HG02610 (cell line): ENCODE data around the gene CLDN16.

Source experiments
- ATAC-seq: cut with Tn5 transposase; IDR thresholded peaks from one replicate; pipeline ENCODE4 v1.9.1; 2021; ENCODE audit warnings: mild to moderate bottlenecking, moderate library complexity; ENCODE audit not compliant: unreplicated experiment

CLDN16 gene

DNA sequence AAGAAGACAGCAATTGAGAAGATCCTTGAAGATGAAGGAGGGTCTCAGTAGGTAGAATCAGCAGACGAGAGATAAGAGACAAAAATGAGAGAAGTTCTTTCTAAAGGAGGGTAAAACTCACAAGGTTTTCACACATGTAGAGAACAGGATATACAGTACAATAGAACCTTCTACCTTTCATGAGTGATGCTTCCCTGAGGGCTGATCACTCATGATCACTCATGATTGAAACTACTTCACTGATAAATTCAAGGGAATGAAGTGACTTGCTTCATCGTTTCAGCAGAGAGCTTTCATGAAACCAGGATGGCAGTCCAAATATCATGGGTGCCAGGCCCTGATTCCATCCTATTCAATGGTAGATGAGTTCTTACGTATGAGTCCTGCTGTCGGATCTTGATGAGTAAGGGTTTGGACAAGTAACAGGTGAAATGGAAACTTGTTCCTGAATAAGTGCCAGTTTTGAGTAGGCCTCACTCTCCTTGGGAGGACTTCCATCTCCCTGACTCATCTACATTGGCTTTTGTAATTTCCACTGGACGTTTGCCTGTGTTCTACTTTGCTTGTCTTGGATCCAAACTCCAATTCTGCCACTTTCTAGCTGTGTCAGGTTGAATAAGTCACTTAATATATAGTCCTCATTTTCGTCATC lies 9.6 kb upstream of the CLDN16 start:
- ATAC-seq, result no peak

DNA sequence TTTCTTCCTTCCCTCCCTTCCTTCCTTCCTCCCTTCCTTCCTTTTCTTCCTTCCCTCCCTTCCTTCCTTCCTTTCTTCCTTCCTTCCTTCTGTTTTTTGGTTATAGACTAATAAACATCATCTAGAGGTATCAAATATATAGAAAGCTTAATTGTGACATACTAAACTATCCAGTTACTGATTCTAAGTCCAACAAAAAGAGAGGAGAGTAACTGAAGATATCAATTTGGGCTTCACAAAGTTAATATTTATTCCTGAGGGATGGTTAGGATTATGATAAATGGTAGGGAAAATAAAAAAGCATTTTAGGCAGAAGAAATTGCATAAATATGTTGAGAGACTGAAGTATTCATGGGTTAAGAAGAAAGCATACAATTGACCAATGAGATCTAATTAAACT lies 7.8 kb upstream of the CLDN16 start:
- no peak for ATAC-seq

DNA sequence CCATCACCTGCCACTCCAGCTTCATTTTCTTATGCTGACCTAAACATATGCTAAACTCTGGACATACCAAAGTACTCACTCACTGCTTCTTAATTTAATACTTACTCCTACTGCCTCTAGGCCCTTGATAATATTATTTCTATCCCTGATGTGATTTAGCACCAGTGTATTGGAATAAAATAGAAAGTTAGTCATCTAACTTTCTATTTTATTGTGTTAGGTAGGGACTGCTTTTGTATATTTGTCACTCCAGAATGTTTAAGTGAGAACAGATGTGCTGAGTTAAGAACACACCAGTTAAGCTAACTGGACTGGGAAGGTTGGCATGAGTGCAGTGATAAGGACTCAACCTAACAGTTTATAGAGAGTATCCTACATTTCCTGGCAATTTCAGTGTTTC lies 6.5 kb upstream of the CLDN16 start:
- no peak for ATAC-seq

DNA sequence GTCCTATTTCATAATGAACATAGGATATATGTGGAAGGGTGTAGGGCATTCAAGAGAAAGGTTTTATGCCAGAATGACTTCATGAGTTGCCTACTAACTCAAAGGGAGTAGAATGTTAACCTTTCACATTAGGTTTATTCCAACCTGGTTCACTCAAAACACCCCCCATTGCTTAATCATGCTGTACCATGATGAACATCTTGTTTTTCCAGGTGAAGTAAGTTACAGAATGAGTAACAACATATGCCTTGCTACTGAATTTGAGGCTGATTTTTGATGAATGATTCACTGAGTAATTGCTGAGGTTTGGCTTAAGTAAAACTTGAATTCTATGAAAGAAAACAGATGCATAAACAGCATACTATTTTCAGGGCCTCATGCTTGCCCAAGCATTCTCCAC lies 5.9 kb upstream of the CLDN16 start:
- ATAC-seq, result no peak

DNA sequence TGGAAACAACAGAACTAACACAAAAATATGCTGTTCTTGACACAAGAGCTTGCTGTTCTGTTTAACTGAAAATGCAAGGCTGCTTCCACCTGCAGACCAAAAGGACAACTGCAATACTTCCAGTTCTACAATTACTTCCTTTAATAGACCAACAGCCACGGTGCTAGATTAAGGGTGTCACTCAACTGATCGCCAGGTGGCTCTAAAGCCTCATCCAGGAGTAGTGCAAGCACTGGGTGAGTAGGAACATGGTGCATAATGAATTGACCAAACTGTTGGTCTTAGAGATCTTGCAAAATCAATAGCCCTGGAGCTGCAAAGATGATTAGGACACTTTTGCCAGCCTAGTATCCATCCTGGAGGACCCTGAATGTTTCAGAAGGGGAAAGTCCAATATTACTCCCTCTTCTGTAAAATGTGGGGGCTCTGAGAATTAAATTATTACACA lies 3.6 kb upstream of the CLDN16 start:
- peak; percentile 62 for ATAC-seq

DNA sequence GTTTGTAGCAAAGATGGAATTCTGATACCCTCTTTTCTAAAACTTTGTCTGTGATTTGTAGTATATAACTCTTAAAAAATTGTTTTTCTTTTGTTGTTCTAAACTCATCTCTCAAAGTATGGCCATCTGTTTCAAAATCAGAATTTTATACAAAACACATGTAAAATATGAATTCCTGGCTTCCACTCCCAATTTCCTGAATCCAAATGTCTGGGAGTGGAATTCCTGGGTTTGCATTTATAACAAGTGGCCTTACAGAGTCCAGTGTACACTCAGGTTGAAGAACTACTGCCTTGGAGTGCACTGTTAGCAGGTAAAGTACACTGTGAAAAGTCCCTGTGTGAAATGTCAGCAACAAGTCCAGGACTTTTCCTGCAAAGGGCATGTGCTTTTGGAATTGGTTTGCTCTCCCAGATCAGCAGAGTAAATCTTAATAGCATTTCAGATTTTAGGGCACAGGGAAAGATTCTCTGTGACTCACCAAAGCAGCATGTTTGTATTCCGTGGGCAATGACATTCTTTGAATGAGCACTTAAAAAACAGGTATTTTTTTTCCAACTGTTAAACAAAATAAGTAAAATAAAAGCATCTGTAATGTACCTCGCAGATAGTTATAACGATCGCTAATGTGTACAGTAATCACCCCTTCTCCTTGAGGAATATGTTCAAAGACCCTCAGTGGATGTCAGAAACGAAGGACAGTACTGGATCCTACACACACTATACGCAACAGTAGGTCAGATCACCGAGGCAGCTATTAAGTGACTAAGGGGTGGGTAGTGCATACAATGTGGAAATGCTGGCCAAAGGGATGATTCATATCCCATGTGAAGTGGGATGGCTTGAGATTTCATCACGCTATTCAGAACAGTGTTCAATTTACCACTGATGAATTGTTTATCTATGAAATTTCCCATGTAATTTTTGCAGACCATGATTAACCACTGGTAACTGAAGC lies 2.0 kb upstream of the CLDN16 start:
- no peak for ATAC-seq

DNA sequence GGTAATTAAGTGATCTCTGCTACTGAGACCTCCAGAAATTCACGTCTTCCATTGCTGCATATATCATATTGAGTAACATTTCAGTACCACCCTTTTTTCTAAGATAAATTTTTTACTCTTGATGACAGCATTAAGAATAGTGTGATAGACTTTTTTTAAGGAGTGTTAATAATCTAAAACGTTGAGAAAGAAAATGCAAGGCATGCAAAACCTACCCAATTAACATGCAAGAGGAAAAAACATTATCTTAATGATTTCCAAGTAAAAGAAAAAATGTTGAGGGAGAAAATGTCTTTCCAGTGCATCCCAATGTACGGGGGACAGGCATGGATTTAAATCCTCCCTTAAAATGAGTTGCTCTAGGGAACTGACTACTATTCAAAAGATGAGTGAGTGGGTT lies 740 bp downstream of the CLDN16 start:
- ATAC-seq, result no peak

DNA sequence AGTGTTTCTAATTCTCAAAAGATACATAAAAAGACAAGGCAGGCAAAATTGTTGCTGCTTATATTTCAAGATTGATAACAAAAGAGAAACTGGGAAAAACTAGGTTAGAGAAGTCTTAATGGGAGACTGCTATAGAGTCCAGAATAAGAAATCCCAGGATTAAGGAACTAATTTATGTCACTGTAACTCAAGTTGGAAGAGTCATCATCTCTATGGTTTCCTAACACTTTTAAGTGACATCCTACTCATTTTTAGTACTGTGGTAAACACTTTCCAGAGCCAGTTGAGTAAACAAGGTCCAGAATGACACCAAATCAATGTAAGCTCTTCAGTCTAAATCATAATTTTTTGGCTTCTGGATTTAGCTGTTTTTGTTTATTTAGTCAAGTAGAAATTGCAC lies 8.0 kb downstream of the CLDN16 start:
- no peak for ATAC-seq

DNA sequence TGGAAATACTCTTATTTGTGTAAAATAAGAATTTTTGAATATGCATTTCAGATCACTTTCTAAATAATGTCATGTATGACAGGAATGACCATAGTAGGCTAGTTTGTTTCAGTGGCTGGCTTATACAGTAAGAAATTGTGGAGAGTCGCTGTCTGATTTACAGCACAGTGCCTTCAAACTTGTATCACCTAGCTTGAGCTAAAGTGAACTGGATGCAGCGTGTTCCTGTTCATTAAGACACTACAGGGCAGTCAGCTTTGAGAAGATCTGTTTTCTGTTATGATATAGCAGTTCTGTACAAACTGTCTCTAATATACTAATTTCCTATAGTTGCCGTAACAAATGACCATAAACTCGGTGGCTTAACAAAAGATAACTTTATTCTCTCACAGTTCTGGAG lies 9.9 kb downstream of the CLDN16 start:
- no peak for ATAC-seq

DNA sequence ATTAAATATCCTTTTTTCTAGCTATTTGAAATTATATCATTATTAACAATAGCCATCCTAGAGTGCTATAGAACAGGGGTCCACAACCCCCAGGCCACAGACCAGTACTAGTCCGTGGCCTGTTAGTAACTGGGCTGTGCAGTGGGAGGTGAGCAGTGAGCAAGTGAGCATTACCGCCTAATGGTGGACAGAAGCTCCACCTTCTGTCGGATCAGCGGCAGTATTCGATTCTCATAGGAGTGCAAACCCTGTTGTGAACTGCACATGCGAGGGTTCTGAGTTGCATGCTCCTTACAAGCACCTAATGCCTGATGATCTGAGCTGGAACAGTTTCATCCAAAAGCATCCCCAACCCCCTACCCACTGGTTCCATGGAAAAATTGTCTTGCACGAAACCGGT lies 11.7 kb downstream of the CLDN16 start:
- no peak for ATAC-seq

DNA sequence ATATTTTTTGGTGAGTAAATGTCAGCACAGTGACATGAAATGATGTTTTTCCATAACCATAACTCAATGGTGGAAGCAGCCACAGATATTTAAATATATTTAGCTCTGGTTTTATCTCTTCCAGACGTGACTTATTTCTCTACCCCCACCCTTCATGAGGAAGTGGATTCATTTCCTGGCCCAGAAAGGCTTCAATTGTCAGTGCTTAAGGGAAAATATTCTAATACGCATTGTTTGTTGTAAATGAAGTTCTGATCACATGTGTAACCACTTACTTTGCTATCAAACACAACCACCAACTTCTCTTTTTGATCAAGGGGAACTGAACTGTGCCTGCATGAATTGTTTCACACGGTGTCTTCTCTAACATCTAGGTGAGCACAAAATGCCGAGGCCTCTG lies 14.0 kb downstream of the CLDN16 start:
- ATAC-seq, result no peak

DNA sequence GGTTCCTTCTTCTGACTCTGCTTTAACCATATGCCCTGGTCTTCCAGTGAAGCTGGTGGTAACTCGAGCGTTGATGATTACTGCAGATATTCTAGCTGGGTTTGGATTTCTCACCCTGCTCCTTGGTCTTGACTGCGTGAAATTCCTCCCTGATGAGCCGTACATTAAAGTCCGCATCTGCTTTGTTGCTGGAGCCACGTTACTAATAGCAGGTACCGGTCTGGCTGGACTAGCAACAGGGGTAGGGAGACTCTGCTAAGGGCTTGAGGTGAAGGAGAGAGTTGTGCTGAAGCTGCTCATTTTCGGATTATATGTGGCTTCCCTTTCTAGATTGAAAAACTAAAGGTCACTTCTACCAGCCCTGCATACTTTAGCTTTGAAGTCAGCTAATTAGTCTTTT lies 16.8 kb downstream of the CLDN16 start:
- ATAC-seq, result no peak

DNA sequence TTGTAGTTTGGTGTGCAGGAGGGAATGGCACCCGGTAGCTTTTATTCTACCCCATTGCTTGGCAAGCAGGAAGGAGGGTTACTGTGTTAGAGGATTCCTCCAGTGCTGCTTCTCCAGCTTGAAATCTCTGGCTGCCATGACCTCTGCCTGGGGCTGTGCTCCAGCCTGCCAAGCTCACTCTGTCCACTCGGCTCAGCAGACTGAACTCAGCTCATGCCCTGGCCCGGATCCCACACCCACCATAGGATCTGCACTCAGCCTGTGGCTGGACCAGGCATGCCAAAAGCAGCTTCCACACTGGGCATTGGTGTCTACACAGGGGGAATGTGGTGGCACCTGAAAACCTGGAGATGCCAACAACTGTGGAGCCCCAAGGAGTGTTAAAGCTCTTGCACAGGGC lies 26.3 kb downstream of the CLDN16 start:
- no peak for ATAC-seq

DNA sequence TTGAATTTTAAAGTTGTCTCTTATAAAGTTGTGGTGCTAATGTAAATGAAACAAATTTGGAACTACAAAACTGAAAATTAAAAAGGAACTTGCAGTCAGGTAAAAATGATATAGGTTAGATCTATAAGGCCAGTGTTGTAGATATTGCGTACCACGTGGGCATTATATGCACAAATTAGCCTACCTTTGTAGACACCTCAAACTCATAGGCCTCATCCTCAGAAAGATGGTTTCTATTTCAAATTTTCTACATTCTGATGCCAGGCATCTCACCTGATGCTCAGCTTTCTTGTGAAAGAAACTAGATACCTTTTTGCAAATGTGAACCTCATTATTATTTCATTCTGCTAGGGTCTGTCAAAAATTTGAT lies 36.1 kb downstream of the CLDN16 start:
- ATAC-seq, result no peak

DNA sequence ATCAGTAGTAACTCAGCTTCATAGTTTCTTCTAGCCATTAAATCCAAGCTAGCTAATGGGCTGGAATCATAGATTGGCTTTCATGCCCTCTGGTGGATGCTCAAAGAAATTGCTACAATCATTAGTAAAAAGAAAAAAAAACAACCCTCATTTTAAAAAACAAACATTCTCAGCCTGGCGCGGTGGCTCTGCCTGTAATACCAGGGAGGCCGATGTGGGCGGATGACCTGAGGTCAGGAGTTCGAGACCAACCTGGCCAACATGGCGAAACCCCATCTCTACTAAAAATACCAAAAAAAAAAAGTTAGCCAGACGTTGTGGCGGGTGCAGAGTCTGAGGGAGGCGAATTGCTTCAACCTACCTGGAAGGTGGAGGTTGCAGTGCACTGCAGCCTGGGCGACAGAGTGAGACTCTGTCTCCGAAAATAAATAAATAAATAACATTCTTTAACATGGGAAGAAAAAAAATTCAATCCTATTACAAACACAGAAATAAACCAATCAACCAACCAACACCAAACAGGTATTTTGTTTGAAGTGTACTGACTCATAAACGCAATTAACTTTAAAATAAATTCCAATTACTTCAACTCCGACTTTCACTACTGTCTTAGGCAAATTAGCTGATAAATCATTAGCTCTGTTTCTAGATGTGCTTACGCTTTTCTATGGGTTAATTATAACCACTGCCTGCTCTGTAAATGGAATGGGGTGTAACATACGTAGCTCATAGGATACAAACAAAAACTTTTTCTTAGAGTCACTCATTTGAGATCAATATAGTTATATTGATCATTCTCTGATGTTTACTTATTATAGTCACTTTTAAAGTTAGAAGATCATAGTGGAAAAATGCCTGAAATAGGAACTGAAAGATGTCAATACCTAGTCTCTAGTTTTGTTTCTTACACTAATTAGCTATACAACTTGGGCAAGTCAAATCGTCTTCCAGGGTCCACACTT lies 36.8 kb downstream of the CLDN16 start:
- ATAC-seq, result peak; percentile 66

DNA sequence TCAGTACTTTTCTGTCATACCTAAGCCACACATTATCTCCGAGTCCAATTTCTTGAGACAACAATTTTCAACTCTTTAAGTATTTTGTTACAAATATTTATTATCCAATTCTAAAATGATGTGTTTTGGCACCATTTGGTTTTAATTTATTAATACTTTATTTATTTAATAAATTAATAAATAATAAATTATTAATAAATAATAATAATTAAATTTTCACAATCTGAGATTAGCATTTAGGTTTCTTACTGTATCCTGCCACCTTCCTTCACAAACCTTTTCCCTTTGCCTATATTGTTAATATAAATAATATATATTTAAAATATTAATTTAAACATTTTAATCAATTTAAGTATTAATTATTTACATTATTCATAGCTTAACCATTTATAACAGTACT lies 37.9 kb downstream of the CLDN16 start:
- no peak for ATAC-seq

DNA sequence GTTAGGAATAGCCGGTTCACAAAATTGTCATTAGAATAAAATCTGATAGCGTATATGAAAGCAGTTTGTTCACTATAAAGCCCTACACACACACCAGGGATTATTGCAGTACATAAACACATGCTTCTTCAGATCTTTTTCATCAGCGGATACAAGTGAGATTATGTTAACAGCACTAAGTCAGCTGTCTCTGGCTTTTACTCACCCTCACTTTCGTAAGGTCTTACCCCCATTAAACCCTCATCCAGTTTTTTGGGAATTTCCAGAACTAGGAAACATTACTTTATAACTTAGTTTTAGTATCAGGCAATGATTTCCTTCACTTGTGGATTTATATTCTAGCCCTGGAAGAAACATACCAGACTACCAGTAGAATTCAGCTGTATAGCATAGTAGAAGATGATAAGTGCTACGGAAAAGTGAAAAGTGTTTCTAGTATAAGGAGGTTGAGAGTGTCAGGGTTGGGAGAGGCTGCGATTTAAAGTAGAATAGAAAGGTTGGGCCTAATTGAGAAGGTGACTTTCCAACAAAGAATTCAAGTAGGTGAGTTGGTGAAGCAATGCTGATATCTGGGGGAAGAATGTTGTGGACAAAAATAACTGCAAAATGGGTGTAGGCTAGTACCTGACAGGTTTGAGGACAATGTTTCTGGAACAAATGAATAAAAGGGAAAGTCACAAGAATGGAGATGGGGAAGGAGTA lies 39.0 kb downstream of the CLDN16 start:
- no peak for ATAC-seq

DNA sequence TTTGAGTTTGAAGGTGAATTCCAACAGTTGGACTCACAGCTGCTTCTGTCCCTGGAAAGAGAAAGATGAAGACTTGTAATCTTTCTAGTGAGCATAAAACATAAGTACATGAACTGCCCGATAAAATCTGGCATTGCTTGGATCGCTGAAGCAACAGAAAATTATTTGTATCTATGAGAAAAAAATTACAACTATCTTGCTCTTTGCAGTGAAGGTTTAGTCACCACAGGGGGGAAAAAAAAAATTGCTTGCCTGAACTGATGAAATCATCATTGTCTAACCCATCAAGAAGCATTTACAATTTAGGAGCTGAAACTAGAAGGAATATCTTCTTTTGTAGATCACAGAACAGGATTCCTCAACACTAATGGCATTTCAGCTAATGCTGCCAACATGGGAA lies 41.7 kb downstream of the CLDN16 start:
- ATAC-seq, result no peak

DNA sequence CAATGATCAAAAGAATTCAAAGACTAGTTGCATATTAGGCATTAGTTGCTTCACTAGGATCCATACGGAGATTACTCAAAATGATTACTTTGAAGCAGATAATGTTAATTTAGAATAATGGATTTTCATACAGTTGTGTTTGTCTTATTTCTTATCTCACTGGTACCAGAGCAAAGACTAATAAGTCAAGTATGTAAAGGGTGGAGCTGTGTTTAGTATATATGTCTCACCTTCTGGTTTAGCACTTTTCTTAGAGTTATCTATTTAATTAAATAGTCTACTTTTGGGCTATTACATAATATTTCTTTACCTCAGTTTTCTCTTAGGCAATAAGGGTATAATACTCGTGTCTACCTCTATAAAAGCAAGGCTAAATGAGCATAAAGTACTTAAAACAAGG lies 42.9 kb downstream of the CLDN16 start:
- no peak for ATAC-seq

DNA sequence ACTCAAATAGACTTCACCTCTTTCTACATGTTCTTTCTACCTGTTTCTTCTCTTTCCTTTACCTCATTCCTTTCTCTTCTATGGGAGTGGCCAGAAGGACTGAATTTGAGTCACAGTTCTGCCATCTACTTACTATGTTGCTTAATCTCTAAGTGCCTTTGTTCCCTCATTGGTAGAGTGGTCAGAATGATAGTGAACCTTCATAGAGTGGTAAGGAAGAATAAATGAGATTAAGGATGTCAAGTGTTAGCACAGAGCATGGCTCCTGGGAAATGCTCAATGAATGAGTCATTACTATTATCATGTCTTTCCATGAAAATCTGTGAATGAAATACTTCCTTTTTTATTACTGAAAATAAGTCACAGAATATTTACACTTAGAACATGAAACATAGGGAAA lies 44.3 kb downstream of the CLDN16 start:
- ATAC-seq, result no peak

DNA sequence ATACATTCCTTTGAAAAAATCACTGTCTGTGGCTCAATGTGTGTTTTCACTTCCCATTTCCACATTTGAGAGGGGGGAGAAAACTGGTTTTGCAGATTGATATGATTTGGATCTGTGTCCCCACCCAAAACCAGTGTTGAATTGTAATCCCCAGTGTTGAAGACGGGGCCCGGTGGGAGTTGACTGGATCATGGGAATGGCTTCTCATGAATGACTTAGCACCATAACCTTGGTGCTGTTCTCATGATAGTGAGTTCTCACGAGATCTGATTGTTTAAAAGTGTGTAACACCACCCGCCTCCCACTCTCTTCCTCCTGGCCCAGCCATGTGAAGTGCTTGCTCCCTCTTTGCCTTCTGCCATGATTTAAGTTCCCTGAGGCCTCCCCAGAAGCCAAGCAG lies 45.7 kb downstream of the CLDN16 start:
- no peak for ATAC-seq
